Measurements from ENCODE around the gene ALX1.

- TF ChIP-seq EZH2 (IDR thresholded peaks at IDR 0.05) = no peak
- no peak for TF ChIP-seq POLR2AphosphoS5 (IDR thresholded peaks at IDR 0.05; ENCODE audit: borderline replicate concordance, low read depth, low read length)
- TF ChIP-seq FOXP2 (optimal IDR thresholded peaks at IDR 0.05; ENCODE audit: control extremely low read depth, extremely low read length, insufficient read depth) = no peak
These were observed 16.3 kb downstream of the ALX1 start for GRCh38 chr12:85296362-85296761.
